ENCODE results near the gene ATP8B4. TPM values are rescaled to one million over a fixed set of nuclear protein-coding genes. Genes with fewer than 3 reads are reported as not detected.

Gene ATP8B4
- total RNA-seq (10 to 100 TPM in 3 of 9 donors, 1 to 10 TPM in 6; 2.1 to 23.9 (median 8.1) TPM), polyA plus RNA-seq (1 to 10 TPM; 2.4 to 3.6 (median 2.7) TPM)
- long read RNA-seq, donor 1, result 0 reads
- long read RNA-seq, donor 2, result 0 reads
- long read RNA-seq, donor 3, result 0 reads
- long read RNA-seq, donor 4, partial matches to known transcripts, result 1 of 5 reads
- long read RNA-seq, donor 4, other reads (novel, unspliced or antisense), result 4 of 5 reads
- long read RNA-seq, donor 5, partial matches to known transcripts, result 1 of 6 reads
- long read RNA-seq, donor 5, other reads (novel, unspliced or antisense), result 5 of 6 reads
- long read RNA-seq, donor 6, partial matches to known transcripts, result 0 of 4 reads
- long read RNA-seq, donor 6, other reads (novel, unspliced or antisense), result 3 of 4 reads
- long read RNA-seq, donor 7, result 0 reads
- long read RNA-seq, donor 8, result 0 reads
- long read RNA-seq, donor 9, result 0 reads
- long read RNA-seq, donor 10, result 0 reads

DNA sequence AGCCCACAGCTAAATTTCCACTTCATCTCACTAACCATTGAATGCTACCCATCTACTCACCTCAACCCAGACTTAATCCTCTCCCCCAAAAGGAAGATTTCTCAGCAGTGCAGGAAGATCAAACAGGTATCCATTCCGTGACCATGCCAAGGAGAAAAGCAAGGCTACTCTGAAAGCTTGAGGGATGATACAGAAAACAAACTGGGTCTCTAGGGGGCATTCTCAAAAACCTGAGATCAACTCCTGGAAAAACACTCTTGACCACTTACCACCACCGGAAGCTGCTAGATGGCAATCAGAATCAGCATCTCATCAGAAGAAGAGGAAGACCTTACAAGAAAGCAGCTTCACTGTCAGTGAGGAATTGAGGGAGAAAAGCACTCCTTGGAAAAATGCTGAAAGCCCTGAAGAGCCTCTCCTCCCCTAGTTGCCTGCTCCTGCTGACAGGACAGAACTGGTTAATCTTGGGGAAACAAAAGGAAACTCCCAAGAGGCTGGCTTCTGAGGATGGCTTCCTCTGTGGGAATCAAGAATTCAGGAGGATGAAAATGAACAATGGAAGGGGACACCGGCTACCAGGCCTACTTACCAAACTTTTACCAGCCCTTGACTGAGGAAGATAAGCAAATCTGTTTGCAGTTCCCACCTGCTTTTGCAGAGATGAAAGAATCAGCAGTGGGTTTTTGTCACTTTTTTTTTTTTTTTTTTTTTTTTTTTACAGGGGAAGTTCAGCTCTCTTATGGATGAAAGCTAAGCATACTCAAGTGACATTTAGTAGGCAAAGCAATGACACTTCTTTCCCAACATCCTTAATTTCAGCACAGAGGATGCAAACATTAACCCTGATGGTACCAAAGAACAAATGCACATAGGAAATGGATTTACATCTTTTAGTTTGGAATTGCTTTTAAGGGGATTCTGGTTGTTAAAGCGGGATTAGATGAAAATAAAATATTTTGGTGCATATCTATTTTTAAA lies at the start of gene ATP8B4:
Gene ATP8B4, minus strand, starts transcription at position 171 of the 978 bp plus-strand sequence. CDS start 12,267 bp downstream, outside the sequence.
- H3K4me1 ChIP-seq (replicated peaks in 1 of 2), result no peaks in the 10 kb centered on the region
- TF ChIP-seq, protein P1, sequence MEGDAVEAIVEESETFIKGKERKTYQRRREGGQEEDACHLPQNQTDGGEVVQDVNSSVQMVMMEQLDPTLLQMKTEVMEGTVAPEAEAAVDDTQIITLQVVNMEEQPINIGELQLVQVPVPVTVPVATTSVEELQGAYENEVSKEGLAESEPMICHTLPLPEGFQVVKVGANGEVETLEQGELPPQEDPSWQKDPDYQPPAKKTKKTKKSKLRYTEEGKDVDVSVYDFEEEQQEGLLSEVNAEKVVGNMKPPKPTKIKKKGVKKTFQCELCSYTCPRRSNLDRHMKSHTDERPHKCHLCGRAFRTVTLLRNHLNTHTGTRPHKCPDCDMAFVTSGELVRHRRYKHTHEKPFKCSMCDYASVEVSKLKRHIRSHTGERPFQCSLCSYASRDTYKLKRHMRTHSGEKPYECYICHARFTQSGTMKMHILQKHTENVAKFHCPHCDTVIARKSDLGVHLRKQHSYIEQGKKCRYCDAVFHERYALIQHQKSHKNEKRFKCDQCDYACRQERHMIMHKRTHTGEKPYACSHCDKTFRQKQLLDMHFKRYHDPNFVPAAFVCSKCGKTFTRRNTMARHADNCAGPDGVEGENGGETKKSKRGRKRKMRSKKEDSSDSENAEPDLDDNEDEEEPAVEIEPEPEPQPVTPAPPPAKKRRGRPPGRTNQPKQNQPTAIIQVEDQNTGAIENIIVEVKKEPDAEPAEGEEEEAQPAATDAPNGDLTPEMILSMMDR (IDR thresholded peaks at IDR 0.05), result no peak
- no peak for TF ChIP-seq POLR2A (IDR thresholded peaks at IDR 0.05)
- H3K27ac ChIP-seq, result no peak within 1 kb of the TSS
- H3K9me3 ChIP-seq (replicated peaks in 1 of 3), result no peaks in the 10 kb centered on the region
- H3K4me3 ChIP-seq, result no peak within 1 kb of the TSS
- DNase-seq, result no peak
- intact Hi-C loops (cut with DNase I), result no loop called here
- no peaks in the 10 kb centered on the region for H3K36me3 ChIP-seq (replicated peaks in 1 of 2)
- no peaks in the 10 kb centered on the region for H3K27me3 ChIP-seq
- WGBS, 4 donors, result 64 to 70% (median 66%) methylated on average over 4 of the region's 4 CpGs

DNA sequence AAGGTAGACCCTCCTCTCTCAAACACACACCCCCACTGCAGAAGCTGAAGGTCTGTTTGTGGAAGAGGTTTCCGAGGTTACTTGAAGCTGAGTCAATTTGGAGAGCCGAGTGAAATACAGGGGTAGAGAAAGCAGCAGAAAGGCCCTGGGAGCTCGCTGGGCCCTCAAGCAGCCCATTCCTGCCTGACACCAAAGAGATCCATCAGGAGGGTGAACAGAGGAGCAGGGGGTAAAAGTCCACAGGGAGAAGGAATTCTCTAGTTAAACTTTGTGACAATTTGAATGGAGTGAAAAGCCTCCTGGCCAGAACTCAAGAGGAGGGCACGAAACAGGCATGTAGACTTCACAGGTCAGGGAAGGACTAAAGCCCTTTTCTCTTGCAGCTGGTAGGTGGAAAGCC lies 49.3 kb upstream of the ATP8B4 start:
- H3K4me3 ChIP-seq, result no peak overlapping the region

GRCh38 chr15:50167110-50167509 lies 48.1 kb upstream of the ATP8B4 start:
- H3K27me3 ChIP-seq, result no peaks in the 10 kb centered on the region
- H3K36me3 ChIP-seq (replicated peaks in 1 of 2), result no peaks in the 10 kb centered on the region
- H3K27ac ChIP-seq, result peak overlapping the region in 1 of 5 donors; percentile 86
- DNase-seq, result no peak
- no peak for TF ChIP-seq POLR2A (IDR thresholded peaks at IDR 0.05)
- TF ChIP-seq, protein P1 (IDR thresholded peaks at IDR 0.05), result no peak
- H3K4me3 ChIP-seq, result no peak overlapping the region
- peaks cover 18 to 21% of the 10 kb centered on the region in 2 donors for H3K4me1 ChIP-seq (replicated peaks in 1 of 2)
- H3K9me3 ChIP-seq (replicated peaks in 1 of 3), result no peaks in the 10 kb centered on the region
- intact Hi-C loops (cut with DNase I), result no loop called here

More for the DNA sequence above, 49.3 kb upstream of the ATP8B4 start:
- Histone ChIP-seq H3K9me3 (replicated peaks in 1 of 3) (no peaks in the 10 kb centered on the region), H3K36me3 (replicated peaks in 1 of 2) (no peaks in the 10 kb centered on the region), H3K27ac (no peak overlapping the region), H3K27me3 (no peaks in the 10 kb centered on the region), H3K4me1 (replicated peaks in 1 of 2) (peaks cover 18 to 21% of the 10 kb centered on the region in 2 donors)
- no peak for DNase-seq
- TF ChIP-seq POLR2A (IDR thresholded peaks at IDR 0.05), result no peak
- TF ChIP-seq, protein P1 (IDR thresholded peaks at IDR 0.05), result no peak
- WGBS, 4 donors, result 66 to 89% (median 78%) methylated on average over 4 of the region's 4 CpGs
- intact Hi-C loops (cut with DNase I), result no loop called here

DNA sequence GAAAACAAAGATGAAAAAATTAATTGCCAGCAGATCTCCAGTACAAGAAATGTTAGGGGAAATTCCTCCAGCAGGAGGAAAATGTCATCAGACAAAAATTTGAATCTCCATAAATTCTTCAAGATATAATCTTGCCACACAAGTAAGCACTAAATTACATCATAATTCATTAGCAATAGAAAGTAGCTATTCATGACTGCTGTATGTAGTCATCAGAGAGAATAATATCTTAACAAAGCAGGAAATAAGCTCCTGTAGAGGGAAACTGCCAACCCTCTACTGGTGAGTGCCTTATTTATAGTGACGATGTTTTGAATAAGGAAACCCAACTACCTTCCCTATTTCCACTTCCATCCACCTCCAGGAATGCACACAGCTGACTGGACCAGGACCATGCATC lies 47.2 kb upstream of the ATP8B4 start:
- no peak overlapping the region for H3K4me3 ChIP-seq
- no peaks in the 10 kb centered on the region for H3K9me3 ChIP-seq (replicated peaks in 1 of 3)
- no peak for DNase-seq
- intact Hi-C loops (cut with DNase I), result no loop called here
- H3K27me3 ChIP-seq, result no peaks in the 10 kb centered on the region
- 18 to 46% (median 33%) methylated on average over 1 of the region's 1 CpG for WGBS, 4 donors
- H3K4me1 ChIP-seq (replicated peaks in 1 of 2), result peaks cover 18 to 21% of the 10 kb centered on the region in 2 donors
- H3K27ac ChIP-seq, result peak overlapping the region; percentile 6 to 86 (median 35)
- TF ChIP-seq, protein P1 (IDR thresholded peaks at IDR 0.05), result peak in 1 of 6 experiments; percentile 17
- peak in 1 of 2 donors; percentile 26 for TF ChIP-seq POLR2A (IDR thresholded peaks at IDR 0.05)
- no peaks in the 10 kb centered on the region for H3K36me3 ChIP-seq (replicated peaks in 1 of 2)
